HG02588 (cell line): ENCODE measurements around the gene DUS2.
"Not testable (repeated sequence)": the region's sequence is repeated elsewhere in the genome, so short reads cannot be mapped to it uniquely, and the experiment has no call there.

Experiments used
- ATAC-seq: cut with Tn5 transposase; IDR thresholded peaks from one replicate; pipeline ENCODE4 v1.9.1; 2021; ENCODE audit warnings: mild to moderate bottlenecking, moderate library complexity; ENCODE audit not compliant: unreplicated experiment

The DUS2 gene

DNA sequence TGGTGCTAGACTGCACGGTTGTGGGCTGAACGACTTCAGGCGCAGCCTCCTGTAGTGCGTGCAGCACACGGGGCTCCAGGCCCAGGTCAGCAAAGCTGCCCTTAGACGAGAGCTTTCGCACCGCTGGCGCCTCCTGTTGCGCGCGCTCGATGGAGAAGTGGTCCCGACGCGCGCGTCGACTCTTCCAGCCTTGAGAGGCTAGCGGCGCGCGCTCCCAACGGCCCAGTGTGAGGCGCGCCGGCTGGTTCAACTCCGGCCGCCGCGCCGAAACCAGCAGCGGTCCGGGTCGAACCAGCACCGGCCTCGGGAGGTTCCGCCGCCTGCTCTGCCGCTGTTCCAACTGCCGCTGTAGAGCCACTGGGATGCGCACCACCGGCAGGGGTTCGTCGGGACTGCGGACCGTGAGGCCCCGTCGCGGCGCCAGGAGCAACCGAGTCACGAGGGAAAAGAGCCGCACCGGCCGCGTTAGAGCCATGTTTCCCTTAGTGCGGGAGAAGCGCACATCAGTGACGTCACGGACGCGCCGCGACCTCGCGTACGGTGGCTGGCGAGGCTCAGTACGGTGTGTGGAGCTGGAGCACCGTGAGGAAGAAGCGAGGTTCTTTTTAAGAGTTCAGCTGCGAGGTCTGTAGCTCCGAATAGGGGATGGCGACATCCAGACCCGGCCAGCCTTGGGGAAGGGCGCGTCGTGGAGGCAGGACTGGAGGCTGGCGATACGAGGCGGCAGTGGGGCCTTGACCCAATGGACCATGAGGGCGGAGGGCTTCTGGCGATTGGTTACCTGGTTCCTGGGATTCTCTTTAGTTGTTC lies at the start of gene DUS2, which contains the start of gene DDX28:
TSS of gene DUS2 (plus strand) at position 557 of the 810 bp plus-strand sequence. CDS start 14,740 bp downstream, outside the sequence.
TSS of gene DDX28 (minus strand) at position 505 of the 810 bp plus-strand sequence. CDS start at position 475, 30 bp downstream.
- peak; percentile 72 for ATAC-seq

DNA sequence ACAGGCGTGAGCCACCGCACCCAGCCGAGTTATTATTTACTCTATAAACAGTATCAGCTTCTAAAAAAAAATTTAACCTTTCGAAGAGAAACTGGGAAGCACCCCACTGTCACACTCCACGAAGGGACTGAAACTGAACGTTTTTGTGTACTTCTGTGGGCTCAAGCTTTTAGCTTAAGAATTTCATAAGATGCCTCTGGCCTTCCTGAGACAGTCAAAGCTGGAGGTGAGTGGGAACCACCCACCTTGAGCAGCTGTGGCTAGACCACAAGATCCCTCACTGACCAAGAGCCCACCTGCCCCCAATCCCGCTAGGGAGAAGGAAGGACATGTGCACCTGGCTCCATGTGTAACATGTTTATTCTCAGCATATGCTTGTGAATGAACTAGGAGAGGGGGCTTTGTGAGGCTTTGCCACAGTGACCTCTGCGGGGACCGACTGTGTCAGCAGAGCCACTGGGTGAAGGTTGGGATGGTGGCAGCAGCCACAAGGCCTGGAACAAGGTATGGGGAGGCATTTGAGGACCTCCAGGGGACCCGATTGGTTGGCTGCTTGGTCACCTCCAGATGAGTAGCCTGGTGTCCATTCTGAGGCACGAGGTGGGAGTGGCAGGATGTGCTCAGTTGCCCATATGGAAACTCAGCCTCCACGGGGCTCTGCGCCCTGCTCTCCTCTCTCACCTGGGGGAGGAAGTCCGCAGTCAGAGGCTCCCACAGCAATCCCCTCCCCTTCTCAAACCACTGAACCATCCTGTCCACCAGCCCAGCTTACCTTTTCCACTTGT lies 47.6 kb upstream of the DUS2 start:
- no peak for ATAC-seq

DNA sequence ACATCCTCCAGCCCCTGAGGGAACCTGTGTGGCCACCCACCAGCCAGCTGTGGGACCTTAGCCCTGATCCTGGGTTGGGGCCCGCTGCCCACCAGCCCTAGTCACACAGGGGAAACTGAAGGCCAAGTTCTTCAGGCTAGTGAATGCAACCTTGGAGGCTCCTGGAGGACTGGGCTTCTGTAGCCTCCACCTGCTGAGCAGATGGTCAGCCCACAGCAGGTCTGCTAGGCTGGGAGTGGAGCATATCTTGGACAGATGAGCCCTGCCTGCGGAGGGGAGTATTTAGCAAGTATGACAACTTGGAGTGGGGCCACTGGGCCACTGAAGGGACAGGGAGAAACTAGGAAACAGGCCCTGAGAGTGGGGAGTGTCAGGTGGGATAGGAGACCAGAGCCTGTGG lies 46.9 kb upstream of the DUS2 start:
- ATAC-seq = no peak

DNA sequence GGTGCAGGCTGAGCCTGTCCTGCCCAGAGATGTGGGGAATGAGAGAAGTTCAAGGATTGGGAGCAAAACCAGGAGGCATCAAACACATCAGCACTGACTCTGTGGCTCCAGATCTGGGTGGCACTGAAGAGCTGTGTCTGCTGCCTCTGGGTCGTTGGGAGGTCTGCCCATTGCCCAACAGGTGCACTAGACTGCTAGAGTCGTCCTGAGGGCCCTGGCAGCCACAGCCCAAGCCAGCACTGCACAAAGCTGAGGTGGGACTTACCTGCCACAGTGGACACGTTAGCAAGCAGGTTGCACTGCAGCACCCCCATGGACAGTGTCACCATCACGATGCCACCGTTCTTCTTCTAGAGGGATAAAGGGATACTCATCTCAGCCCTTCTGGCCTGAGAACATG lies 46.1 kb upstream of the DUS2 start:
- no peak for ATAC-seq

DNA sequence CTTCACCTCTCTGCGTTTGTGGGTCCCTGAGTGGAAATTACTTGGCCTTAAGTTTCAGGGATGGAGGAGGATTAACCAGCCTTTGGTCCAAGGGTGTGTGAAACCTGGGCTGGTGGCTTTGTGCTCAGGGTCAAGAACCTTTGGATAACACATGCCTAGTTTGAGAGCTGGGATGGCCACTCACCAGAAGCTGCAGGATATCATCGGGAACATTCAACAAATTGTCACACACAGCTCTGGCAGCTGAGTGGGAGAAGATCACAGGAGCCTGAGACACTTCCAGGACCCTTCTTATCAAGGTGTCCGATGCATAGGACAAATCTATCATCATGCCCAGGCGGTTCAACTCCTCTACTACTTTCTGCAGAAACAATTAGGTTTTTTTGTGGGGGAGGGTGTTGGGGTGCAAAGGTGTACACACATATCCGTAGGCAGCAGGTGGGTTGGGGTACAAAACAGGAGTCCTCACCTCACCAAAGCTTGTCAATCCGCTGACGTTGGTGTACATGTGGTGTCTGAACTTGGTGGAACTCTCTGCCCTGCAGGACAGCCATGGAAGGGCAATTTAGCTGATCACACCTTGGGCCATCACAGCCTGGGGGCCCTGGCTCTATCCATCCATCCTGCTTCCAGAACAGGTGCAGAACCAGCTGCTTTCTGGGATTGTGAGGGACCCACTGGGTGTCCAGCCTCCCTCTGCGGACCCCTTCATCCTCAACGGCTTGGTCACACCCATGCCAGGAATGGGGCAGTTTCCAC lies 45.4 kb upstream of the DUS2 start:
- ATAC-seq = no peak

DNA sequence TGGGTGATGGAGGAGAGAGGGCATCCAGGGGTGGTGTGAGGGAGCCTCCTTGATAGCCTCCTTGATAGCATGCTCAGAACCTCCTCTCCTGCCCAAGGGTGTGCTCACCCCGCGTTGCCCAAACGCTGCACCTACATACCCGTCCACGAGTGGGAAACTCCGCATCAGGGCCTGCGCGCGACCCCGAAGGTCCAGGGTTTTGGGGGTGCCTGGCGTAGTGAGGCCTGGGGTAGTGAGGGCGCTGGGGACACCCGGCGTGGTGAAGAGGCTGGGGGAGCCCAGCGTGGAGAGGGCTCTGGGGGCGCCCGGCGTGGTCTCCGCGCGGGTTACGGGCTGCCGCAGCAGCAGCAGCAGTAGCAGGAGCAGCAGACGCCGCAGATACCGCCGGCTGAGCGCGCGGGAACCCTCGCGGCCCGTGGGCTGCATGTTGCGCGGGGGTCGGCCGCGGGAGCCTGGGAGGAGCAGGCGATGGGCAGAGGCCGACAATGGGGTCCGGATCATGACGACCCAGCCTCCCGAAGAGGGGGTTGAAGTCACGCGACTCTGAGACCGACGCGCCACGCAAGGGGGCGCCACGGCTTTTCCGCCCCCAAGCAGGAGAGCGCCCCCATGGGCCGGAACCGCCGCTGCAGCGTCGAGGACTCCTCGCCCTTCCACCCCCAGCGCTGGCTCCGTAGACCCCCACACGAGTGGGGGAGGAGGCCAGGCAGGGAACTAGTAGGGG lies 43.0 kb upstream of the DUS2 start, which contains the start of gene DPEP3:
TSS of gene DPEP3 (minus strand) at position 545 of the 724 bp plus-strand sequence. CDS start at position 426, 119 bp downstream.
- no peak for ATAC-seq

DNA sequence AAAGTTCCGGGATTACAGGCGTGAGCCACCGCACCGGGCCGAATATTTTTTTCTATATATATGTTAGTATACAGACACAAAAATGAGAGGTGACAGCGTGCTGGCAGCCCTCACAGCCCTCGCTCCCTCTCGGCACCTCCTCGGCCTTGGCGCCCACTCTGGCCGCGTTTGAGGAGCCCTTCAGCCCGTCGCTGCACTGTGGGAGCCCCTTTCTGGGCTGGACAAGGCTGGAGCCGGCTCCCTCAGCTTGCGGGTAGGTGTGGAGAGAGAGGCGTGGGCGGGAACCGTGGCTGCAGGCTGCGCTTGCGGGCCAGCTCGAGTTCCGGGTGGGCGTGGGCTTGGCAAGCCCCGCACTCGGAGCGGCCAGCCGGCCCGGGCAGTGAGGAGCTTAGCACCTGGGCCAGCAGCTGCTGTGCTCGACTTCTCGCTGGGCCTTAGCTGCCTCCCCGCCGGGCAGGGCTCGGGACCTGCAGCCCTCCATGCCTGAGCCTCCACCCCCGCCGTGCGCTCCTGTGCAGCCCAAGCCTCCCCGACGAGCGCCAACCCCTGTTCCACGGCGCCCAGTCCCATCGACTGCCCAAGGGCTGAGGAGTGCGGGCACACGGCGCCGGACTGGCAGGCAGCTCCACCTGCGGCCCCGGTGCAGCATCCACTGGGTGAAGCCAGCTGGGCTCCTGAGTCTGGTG lies 40.9 kb upstream of the DUS2 start:
- ATAC-seq = no peak

DNA sequence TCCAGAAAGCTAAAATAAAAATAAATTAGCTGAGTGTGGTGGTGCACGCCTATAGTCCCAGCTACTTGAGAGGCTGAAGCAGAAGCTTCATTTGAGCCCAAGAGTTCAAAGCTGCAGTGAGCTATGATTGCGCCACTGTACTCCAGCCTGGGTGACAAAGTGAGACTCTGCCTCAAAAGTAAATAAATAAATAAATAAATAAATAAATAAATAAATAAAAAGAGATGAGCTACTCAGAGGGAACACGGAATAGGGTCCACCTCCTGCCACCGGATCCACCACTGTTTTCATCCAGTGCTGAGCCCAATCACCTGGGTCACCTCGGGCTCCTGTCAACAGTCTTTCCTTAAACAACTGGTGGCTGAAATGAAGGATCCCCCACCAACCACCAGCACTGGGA lies 36.1 kb upstream of the DUS2 start:
- ATAC-seq = no peak

DNA sequence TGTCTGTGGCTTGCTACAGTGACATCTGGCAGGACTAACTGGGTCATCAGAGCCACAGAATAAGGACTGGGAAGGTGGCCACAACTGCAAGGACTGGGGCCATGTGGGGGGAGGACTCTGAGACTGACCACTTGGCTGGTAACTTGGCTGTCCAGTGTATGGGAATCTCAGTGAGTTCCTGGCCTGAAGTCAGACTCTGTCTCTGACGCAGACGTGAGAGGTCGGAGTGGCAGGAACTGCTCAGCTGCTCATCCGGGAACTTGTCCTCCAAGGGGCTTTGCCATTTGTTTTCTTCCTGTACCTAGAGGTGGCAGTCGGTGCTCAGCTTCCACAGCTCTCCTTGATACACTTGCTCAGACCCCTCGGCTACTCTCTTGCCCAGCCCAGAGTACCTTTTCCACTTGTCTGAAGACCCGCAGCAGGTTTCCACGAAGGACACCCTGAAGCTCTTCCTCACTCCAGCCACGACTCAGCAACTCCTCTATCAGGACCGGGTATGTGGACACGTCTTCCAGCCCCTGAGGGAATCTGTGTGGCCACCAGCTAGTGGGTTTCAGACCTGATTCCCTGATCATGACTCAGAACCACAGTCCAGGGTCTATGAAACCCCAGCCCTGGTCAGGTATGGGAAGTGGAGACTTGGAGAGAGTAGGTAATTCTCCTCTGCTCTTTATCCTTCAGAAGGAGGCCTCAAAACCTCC lies 35.5 kb upstream of the DUS2 start:
- no peak for ATAC-seq

DNA sequence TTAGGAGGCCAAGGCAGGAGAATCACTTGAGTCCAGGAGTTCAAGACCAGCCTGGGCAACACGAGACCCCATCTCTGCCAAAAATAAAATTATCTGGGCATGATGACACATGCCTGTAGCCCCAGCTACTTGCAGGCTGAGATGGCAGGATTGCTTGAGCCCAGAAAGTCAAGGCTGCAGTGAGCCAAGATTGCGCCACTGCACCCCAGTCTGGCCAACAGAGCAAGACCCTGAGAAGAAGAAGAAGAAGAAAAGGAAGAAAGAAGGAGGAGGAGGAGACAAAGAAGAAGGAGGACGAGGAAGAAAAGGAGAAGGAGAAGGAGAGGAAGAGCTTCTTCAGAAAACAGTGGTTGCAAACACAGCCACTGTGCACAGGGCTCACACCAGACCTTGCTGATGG lies 34.4 kb upstream of the DUS2 start:
- ATAC-seq = no peak

DNA sequence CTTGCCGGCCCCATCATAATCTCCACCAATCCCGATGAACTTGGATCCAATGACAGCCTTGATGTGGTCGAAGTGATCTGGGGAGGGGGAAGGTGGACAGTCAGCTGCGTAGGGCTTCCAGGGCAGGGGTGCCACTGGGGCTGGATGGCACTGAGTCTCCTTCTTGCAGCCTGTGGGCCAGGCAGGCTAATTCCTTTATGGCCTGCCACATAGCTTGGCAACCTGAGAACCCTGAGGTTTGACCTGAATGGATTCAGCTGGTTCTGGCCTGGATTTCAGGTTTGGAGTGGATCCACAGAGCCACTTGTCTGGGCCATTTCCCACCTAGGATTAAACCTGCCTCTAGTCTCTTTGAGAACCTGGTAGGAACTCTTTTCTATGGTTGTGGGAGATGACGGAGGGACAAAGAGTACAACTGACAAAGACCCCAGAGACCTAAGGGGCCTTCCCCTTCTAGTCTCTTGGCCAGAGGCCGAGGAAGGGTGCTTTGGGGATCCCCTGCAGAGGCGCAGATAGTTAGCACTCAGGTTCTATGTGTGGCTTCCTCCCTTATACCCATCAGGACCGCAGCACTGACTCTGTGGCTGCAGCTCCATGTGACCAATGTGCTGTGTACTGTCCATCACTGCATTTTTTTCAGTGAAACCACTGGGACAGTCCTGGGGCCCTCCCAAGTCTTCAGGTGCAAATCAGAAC lies 33.6 kb upstream of the DUS2 start:
- no peak for ATAC-seq

DNA sequence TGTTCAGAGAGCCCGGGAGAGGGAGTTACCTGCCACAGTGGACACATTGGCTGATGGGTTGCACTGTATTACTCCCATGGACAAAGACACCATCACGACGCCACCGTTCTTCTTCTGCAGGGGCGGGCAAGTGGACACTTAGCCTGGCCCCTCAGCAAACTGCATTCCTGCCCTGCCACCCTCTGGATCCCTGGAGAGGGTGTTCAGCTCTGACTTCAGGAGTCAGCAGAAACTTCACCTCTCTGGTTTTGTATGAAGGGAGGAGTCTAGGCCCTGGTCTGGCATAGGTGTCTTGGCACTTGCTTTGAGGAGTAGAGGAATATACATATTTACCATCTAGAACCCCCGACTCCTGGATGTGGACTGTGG lies 33.1 kb upstream of the DUS2 start:
- no peak for ATAC-seq

DNA sequence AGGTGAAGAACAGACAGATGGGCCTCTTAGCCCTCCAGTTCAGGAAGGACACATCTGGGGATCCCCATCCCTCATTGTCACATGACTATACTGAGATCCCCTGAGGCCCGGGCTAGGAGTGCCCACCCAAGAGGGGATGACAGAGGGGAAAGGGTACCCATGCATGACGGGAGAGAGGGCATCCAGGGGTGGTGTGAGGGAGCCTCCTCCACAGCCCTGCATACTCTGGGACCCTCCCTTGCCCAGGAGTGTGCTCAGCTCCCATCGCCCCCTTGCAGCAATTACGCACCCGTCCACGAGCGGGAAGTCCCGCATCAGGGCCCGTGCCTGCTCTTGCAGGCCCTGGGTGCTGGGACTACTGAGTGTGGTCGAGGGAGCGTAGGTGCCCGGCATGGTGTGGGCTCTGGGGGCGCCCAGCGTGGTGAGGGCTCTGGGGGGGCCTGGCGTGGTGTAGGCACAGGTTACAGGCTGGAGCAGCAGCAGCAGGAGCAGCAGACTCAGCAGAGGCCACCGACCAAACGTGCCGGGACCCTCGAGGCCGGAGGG lies 30.4 kb upstream of the DUS2 start:
- ATAC-seq = no peak

DNA sequence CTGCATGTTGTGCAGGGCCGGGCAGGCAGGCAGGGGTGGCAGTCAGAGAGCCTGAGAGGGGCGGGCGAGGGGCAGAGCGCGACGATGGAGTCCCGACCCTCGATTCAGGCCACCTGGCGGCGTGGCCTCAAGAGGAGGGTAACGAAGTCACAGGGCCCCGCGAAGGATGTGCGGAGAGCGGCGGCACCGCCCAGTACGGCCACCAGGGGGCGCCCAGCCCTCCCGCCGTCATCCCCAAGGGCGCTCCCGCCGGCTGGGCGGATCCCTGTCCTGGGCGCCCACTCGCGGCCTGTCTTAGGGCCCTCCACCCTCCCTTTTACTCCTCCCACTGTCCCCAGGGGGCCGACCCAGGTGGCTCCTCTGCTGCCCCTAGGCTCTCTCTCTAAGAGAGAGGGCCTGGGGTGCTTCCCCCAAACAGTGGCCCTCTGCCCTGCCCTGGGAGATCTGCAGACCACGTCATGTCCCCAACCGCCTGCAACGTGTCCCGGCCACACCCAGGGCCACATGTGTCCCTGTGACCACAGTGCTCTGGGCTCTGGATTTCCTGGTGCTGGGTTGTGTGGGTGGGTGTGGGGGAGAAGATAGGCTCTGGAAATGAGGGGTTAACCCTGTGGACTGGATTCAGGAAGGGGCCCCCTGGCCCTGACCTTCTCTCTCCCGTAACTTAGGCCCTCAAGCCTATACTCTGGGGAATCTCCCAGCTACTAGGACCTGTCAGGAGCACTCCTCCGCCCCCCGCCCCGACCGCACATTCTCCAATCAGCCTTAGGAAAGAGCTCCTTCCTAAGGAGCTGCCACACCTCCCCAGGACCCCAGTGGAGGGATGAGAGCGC lies 29.7 kb upstream of the DUS2 start:
- ATAC-seq = peak; percentile 69

DNA sequence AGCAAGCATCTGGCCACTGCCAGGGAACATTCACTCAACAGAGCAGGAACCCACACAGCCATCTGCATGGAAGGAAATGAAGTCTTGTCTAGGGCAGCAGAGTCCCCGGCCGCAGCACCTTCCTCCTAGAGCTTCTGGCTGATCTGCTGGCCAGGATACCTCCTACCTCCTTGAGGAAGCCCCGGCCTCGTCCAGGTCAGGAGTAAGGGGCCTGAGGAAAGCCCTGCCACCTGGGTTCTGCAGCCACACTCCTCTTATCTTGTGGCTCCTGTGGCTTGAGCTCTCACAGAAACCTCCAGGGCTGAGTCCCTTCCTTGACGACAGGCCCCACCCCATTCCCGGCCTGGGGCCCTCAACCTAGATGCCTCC lies 29.1 kb upstream of the DUS2 start:
- not testable (repeated sequence) for ATAC-seq

DNA sequence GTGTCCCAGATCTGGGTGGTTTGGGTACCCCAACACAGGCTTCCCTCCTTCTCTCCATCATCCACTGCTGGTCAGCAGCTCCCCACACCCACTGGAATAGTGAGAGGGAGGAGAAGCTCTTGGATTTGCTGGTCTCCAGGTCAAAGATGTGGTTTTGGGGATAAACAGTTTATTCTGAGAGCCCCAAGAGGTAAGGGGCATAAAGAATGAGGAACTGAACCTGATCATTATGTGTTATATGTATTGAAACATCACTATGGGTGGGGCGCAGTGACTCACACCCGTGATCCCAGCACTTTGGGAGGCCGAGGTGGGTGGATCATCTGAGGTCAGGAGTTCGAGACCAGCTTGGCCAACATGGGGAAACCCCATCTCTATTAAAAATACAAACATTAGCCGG lies 27.7 kb upstream of the DUS2 start:
- no peak for ATAC-seq

DNA sequence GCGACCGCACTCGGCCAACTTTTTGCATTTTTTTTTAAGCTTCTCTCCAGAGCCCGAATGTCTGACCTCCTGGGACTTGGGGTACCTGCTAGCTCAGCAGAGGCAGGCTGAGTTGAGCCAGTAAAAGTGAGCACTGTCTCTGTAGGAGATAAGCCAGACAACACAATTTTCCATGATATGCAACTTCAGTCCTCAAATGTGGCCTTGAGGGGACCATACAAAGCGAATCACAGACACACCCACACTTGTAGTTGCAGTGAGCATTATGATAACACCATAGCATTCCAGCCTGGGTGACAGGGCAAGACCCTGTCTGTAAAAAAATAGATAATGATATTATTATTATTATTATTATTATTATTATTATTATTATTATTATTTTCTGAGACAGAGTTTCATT lies 26.4 kb upstream of the DUS2 start:
- ATAC-seq = no peak
